ENCODE measurements around the gene HEG1.
"Not testable (repeated sequence)": the region's sequence is repeated elsewhere in the genome, so short reads cannot be mapped to it uniquely, and the experiment has no call there.

Gene HEG1, protein sequence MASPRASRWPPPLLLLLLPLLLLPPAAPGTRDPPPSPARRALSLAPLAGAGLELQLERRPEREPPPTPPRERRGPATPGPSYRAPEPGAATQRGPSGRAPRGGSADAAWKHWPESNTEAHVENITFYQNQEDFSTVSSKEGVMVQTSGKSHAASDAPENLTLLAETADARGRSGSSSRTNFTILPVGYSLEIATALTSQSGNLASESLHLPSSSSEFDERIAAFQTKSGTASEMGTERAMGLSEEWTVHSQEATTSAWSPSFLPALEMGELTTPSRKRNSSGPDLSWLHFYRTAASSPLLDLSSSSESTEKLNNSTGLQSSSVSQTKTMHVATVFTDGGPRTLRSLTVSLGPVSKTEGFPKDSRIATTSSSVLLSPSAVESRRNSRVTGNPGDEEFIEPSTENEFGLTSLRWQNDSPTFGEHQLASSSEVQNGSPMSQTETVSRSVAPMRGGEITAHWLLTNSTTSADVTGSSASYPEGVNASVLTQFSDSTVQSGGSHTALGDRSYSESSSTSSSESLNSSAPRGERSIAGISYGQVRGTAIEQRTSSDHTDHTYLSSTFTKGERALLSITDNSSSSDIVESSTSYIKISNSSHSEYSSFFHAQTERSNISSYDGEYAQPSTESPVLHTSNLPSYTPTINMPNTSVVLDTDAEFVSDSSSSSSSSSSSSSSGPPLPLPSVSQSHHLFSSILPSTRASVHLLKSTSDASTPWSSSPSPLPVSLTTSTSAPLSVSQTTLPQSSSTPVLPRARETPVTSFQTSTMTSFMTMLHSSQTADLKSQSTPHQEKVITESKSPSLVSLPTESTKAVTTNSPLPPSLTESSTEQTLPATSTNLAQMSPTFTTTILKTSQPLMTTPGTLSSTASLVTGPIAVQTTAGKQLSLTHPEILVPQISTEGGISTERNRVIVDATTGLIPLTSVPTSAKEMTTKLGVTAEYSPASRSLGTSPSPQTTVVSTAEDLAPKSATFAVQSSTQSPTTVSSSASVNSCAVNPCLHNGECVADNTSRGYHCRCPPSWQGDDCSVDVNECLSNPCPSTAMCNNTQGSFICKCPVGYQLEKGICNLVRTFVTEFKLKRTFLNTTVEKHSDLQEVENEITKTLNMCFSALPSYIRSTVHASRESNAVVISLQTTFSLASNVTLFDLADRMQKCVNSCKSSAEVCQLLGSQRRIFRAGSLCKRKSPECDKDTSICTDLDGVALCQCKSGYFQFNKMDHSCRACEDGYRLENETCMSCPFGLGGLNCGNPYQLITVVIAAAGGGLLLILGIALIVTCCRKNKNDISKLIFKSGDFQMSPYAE (N-terminal part only)

DNA sequence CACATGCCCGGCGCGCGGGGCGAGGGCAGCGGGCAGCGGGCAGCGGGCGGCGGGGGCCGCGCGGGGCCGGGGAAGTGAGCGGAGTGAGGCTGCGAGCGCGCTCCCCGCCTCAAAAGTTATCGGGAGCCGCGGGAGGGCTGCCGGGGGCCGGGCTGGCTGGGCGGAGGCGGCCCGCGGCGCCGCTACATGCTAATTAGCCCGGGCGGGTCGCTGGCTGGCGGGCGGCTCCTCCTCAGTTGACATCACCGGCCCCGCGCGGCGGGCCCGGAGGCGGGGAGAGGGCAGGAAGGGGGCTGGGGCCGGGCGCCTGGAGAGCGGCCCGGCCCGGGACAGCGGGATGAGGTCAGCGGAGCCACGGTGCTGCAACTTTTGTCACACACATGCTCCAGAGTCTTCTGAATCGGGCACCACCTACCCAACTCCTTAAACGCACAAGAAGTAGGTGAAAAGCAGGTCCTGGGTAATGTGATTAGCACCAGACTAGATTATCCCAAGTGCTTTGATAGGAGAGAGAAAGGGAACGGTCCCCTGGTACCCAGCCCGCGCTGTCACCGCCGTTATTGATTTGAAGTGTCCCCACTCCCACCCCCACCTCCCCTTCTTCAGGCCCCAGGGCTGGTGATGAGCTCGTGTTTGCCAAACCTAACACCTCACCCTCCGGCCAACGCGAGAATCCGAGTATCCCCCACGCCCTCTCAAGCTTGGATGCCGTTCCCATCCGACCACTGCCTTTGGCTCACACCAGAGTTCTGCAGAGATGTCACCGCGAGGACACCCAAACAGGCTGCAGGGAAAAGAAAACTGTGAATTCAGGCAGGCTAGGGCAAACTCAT lies at the start of gene HEG1:
Gene HEG1, minus strand, starts transcription at position 85 of the 833 bp plus-strand sequence. CDS start 107 bp downstream, outside the sequence.
- FAIRE-seq, result no peak
- peak; percentile 68 for DNase-seq (ENCODE audit: low spot score)

DNA sequence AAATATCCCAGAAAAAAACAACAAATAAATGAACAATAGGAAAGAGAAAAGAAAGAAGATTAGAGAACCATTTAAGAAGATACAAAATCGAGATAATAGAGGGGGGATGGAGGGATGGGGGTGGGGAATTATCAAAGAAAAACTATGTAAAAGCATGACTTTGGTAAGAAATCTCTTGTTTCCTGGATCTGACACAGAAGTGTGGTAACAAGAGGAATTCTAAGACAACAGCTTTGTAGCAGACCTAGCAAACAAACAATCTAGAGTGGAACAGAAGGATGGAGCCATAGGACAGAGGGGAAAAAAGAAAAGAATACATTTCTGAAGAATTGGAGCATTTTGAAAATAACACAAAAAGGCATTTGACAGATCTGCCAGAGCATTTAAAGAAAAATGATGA lies 49.3 kb upstream of the HEG1 start:
- DNase-seq (ENCODE audit: low spot score), result no peak
- FAIRE-seq, result no peak

DNA sequence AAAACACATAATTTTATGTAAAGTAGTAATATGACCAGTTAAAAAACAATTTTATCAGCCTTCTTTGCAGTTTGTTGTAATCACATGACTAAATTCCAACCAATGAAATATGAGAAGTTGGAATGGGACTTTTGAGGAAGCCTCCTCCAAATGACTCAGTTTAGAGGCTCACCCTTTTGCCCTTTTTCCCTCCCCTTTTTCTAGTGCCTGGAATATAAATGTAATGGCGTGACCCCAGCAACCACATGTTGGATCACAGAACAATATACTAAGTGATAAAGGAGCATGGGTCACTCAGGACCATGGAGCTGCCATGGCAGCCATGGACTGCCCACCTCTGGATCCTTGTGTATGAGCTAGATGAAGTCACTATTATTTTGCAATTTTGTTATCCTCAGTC lies 48.8 kb upstream of the HEG1 start:
- no peak for DNase-seq (ENCODE audit: low spot score)
- no peak for FAIRE-seq

DNA sequence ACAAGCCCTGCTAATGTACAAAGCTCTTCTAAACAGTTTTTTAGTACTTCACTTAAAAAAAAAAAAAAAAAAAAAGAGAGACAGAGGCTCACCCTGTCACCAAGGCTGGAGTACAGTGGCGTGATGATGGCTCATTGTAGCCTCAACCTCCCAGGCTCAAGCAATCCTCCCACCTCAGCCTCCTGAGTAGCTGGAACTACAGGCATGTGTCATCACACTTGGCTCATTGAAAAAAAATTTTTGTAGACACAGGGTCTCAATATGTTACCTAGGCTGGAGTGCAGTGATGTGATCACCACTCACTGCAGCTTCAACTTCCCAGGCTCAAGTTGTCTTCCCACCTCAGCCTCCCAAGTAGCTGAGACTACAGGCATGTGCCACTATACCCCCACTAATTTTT lies 47.6 kb upstream of the HEG1 start:
- no peak for FAIRE-seq
- peak; percentile 23 for DNase-seq (ENCODE audit: low spot score)

DNA sequence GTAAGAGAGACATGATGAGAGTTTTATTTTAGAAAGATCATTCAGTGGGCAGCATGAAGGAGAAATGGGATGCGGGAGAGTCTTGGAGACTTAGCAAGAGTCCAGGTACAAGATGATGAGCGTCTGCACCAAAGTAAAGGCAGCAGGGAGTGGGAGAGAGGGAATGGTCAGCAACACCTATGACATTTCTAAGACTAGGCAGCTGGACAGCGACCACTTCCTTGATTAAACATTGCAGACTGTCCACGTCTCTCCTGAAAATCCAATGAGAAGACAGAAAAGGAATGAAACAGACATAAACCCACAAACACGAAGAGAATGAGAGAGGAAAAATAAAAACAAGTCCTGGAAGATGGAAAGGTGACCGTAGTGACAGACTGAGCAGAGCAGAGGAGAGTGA lies 46.7 kb upstream of the HEG1 start:
- FAIRE-seq (no peak), DNase-seq (ENCODE audit: low spot score) (no peak)

DNA sequence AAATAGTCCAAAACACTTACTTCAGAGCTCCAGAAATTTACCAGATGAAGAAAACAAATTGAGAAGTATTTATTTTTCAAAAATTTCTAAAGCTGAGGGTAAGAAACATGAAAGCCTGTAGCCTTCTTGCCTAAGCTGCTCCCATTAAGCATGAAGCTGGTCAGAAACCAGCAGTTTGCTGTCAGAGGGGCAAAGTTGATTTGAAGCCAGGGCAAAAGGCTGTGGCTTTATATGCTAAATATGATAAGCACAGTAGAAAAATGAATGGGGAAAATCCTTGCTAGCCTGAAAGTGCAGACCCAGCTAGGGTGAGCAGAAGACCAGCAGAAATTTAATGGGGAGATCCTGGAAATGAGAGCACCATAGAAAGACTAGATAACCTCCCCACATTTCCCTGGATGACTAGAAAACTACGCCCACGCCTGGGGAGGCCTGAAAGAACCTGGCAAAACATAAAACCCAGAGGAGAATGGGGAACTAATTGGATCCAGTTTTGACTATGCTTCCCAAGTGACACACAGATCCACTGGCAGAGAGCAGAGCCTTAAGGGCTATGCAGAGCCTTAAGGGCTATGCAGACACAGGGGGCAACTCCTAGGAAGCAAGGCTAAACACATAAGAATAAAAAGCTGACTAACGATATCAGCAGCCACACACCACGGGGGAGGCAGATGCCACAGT lies 43.0 kb upstream of the HEG1 start:
- DNase-seq (ENCODE audit: low spot score) (no peak), FAIRE-seq (no peak)

DNA sequence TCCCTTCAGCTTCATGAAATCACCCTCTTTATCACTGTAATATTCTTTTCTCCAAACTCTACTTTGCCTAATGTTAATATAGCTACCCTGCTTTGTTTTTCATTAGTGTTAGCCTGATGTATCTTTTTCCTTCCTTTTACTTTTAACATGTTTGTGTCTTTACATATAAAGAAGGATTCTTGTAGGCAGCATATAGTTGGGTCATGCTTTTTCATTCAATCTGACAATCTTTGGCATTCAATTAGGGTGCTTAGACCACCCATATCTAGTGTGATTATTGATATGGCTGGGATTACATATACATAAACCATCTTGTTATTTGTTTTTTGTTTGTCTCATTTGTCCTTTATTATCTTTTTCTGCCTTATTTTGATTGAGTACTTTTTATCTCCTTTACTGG lies 34.9 kb upstream of the HEG1 start:
- FAIRE-seq, result no peak

DNA sequence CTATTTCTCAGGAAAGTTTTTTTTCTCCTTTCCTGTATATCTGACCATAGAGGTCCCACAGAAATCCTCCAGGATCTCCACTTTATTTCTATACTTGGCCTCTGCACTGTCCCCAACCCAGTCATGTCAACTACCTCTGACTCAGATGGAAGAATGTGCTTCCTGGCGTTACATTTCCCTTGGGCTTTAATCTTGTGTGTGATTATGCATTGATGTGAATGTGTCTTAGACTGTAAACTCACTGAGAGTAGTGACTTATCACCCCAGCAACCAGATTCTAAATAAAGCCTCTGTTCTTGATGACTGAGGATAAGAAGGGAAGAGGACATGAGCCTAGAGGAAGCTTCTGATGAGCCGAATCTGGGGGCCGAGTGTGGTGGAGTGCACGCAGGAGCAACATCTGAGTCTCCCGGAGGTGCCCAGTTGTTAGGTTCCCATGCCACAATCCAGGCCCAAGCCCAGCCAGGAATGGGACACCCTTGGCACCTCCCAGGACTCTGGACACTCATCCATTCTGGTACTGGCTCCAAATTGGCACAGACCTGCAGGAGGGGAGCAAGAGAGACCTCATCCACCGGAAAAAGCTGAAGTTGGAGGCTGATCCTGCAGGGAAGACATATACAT lies 32.1 kb upstream of the HEG1 start:
- DNase-seq (ENCODE audit: low spot score), result peak; percentile 57
- FAIRE-seq, result no peak

More for the DNA sequence above, 34.9 kb upstream of the HEG1 start:
- DNase-seq (ENCODE audit: low spot score), result no peak

DNA sequence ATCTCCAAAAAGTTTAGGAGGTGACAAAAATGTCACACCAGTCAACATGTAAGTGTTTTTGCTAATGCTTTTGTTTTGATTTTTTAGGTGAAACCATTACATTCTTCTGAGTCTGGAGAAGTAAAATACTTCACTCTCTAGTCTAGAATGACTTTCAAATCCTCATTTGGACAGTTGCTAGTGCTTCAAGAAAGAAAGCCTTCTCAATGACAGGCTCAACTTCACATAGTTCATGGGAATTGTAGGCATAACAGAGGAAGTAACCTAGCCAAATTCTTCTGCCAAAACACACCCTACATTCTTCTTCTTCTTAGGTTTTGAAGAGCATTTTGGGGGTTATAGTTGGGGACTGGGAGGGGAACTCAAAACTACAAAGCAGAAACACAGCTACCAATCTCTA lies 29.4 kb upstream of the HEG1 start:
- FAIRE-seq (no peak), DNase-seq (ENCODE audit: low spot score) (no peak)

DNA sequence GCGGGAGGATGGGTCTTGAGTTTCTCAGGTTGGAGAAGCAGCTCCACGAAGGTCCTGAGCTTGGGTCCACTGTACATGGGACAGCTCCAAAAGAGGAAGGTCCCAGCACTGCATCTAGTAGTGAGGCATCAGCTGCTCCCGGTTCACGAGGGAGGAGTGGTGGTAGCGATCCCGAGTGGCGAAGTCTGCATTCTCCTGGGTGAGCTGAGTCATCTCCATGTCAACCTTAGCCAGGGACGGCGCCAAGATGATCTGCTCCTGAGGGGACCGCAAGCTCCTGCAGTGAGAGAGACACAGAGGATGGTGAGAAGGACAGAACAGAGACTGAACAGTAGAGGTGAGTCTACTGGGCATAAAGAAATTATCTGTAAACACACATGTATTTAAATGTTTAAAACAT lies 28.0 kb upstream of the HEG1 start:
- DNase-seq (ENCODE audit: low spot score) (peak; percentile 45), FAIRE-seq (no peak)

DNA sequence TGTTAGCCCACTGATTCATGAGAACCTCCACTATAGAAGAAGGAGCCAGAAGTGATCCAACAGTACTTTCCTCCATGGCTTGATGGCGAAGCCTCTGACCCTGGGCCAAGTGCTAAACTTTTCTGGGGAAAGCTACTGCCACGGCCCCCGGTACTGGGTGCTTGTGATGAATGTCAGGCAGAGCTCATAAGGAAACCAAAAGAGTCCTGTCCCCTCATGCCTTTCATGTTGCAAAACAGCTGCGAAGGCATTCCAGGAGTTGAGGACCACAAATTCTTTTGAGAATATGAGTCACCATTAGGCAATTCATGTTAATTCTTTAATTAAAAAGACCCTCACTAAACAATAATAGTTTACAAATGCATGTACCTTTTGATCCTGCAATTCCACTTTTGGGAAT lies 26.5 kb upstream of the HEG1 start:
- FAIRE-seq; DNase-seq (ENCODE audit: low spot score): not testable (repeated sequence)

DNA sequence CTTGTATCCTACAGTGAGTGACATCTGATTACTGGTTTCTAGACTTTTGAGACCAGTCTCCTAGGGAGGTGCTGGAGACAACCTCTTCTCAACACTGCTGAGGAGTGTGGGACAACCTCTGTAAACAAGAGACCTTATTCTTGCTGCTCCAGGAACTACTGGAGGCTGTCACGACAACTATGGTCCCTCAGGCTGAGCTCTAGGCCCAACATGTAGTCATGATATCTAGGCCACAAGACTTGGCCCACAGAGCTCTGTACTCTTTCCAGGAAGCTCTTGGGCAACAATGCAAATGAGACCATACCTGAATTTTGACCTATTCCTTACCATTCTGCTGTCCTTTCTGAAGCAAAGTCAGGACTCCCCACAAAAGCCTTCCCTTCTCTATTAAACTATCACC lies 24.3 kb upstream of the HEG1 start:
- no peak for FAIRE-seq
- no peak for DNase-seq (ENCODE audit: low spot score)

DNA sequence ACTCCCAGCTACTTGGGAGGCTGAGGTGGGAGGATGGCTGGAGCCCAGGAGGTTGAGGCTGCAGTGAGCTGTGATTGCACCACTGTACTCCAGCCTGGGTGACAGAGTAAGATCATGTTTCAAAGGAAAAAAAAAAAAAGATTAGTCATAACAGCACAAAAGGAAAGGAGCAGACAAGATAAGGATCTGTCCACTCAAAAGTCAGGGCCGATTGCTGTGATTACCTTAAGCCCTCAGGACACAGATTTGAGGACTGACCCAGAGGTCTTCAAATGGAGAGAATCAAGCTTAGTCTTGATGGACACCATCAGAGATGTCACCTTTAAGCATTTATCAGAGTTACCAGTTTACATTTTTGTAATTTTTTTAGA lies 23.9 kb upstream of the HEG1 start:
- no peak for FAIRE-seq
- DNase-seq (ENCODE audit: low spot score), result no peak

DNA sequence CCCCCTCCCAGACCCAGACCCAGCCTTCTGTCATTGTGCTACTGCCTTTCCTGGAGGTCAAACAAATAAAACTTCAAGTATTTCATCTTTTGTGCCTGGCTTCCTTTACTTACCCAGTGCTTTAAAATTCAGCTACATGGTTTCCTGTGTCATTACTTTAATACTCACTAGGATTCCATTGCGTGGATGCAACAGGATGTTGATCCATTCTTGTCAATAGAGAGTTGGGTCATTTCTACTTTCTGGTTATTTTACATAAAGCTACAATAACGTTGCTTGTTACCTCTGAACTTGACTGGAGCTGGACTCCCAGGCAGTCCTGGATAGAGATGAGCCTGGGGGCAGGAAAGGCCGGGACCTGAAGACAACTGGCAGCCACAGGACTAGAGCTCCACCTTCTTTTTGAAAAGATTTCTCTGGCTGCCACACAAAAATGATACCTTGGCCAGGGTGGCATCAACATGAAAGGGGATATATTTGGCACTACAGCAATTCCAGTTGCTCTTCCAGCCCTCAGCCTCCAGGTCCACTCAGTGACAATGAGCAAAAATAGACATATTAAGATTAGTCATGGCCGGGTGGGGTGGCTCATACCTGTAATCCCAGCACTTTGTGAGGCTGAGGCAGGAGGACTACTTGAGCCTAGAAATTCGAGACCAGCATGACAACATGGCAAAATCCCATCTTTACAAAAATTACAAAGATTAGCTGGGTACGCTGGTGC lies 23.3 kb upstream of the HEG1 start:
- DNase-seq (ENCODE audit: low spot score) (no peak), FAIRE-seq (no peak)

DNA sequence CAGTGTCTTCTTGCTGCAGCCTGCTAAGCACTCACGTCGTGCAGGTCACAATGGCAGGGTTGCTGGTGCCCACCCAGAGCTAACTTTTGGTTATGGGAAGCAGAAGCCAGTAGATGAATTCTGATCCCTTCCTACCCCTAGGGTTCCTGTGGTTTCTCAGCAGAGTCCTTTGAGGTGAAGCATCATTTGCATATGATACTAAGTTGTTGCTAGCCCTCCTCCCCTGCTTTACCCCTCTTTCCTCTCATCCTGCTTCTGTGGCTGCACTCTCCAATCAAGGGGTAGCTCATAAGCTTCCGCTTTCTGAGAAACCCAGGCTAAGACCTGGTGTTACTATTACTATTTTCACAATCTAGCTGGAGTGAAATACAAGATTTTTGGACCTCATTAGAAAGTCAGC lies 22.1 kb upstream of the HEG1 start:
- no peak for FAIRE-seq
- no peak for DNase-seq (ENCODE audit: low spot score)

DNA sequence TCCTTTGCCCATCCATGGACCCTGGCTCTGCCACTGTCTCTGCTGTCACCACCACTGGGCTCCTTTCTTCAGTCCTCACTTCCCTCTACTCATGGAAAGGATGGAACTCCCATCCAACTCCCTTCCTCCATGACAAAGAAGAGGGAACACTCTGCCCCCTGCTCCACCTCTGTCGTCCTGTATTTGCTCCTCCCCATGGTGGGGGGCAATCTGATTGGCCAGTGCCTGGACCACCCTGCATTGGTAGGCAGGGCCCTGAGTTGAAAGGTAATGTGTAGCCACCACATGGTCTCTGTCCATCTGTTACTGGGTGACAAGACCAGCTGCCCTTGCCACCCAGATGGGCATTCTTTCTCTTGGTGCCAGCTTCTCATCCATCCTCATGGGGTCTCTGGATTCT lies 20.7 kb upstream of the HEG1 start:
- DNase-seq (ENCODE audit: low spot score) (no peak), FAIRE-seq (no peak)

DNA sequence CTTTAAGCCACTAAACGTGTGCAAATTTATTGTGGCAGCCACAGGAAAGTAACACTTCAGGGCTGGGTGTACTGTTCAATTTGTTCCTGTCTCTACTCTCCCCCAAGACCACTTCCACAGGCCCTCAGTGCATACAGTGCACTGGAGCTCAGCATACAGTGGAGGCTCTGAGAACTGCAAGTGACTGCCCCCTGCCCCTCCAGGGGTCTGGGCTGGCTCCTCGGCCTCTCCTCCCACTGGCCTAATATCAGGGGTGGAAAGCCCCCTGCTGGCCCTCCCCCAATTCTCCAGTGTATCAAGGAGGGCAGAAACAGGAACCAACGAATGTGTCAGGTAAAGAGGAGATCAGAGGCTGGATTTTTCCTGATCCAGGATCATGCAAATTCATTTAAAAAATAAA lies 19.9 kb upstream of the HEG1 start:
- no peak for FAIRE-seq

DNA sequence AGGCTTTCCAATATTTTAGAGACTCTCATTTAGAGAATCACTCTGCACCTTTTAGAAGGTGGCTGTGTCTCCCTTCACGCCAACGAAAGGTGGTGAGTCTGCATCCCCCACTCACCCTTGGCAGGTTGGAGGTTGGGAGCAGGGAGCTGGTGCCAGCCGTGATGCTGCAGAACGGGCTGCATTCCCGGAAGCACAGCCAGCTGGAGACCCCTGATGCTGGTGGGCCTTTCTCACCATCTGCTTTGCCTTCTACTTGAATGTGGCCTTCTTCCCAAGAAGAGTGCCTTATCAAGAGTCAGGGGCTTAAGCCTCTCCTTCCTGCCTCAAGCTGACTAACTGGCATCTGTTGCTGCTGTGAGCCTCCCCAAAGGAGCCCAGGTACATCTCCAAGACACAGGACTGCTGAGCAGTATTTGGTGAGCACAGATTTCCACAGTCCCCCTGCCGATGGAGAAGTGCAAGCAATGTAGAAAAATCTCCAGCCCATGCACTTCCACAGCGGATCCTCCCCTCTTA lies 17.7 kb upstream of the HEG1 start:
- no peak for FAIRE-seq

More for the DNA sequence above, 19.9 kb upstream of the HEG1 start:
- DNase-seq (ENCODE audit: low spot score), result no peak

More for the DNA sequence above, 17.7 kb upstream of the HEG1 start:
- no peak for DNase-seq (ENCODE audit: low spot score)

Data from RCC 7860 (cell line).